OCI-LY3 (cell line): ENCODE data around the gene CHP1.

Experiments
- CTCF ChIP-seq: fragments of 200-600, 300-600 bp; sonication (generic); IDR thresholded peaks from 2 replicates; pipeline ENCODE4 v1.5.1; 2014; ENCODE audit warnings: antibody characterized with exemption, low read length, low read depth
- EZH2phosphoT487 ChIP-seq: fragments of 200-600 bp; shearing (Covaris generic); IDR thresholded peaks from 2 replicates; pipeline ENCODE4 v1.6.1; 2018; ENCODE audit warnings: antibody characterized with exemption, mixed run types, low read depth

- TF ChIP-seq CTCF (no peak), EZH2phosphoT487 (no peak)
Observed at GRCh38 chr15:41256103-41256502, 25.0 kb downstream of the CHP1 start.
